IPS DF 4.7 (cell line): Measurements from ENCODE around the gene PDCD2.
"Not testable (repeated sequence)": the region's sequence is repeated elsewhere in the genome, so short reads cannot be mapped to it uniquely, and the experiment has no call there.

ENCODE experiments used
- DNase-seq: peaks from one replicate; pipeline ENCODE4 v3.0.0-alpha.2; 2013; ENCODE audit warnings: low spot score; ENCODE audit errors: extremely low read depth

PDCD2 gene

GRCh38 chr6:170584181-170584953, at the start of gene PDCD2:
TSS of gene PDCD2 (minus strand) at chr6:170584637. CDS start at chr6:170584581, 56 bp downstream.
- peak; percentile 62 for DNase-seq

DNA sequence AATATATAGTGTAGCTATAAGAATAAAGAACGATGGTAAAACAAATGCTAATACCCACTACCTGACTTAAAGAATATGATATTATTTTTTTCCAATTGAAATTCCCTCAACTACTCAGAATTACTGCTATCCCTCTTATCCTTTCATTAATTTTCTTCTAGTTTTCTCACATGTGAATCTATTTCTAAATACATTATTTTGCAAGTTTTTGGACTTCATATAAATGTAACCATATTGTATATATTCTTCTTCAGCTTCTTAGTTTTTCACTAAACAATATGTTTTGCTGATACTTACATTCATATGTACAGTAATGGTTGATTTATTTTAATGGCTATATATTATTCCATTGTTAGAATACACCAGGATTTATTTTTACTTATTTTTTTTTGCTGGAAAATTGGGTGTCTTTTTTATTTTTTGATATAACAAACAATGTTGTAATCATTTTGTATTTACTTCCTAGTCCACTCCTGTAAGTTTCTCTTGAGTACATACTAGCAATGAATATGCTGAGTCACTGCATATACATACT, 31.6 kb upstream of the PDCD2 start:
- DNase-seq: not testable (repeated sequence)

- DNase-seq: not testable (repeated sequence)
These were observed 27.9 kb upstream of the PDCD2 start for GRCh38 chr6:170612256-170612804.

DNA sequence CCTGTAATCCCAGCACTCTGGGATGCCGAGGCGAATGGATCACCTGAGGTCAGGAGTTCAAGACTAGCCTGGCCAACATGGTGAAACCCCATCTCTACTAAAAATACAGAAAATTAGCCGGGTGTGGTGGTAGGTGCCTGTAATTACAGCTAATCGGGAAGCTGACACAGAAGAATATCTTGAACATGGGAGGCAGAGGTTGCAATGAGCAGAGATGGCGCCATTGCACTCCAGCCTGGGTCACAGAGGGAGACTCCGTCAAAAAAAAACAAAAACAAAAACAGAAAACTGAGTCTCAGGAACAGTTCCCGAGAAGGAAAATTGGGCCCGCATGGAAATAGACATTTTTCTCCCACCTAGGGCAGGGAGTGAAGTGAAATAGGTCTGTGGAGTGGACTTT, 24.8 kb upstream of the PDCD2 start:
- DNase-seq: not testable (repeated sequence)

DNA sequence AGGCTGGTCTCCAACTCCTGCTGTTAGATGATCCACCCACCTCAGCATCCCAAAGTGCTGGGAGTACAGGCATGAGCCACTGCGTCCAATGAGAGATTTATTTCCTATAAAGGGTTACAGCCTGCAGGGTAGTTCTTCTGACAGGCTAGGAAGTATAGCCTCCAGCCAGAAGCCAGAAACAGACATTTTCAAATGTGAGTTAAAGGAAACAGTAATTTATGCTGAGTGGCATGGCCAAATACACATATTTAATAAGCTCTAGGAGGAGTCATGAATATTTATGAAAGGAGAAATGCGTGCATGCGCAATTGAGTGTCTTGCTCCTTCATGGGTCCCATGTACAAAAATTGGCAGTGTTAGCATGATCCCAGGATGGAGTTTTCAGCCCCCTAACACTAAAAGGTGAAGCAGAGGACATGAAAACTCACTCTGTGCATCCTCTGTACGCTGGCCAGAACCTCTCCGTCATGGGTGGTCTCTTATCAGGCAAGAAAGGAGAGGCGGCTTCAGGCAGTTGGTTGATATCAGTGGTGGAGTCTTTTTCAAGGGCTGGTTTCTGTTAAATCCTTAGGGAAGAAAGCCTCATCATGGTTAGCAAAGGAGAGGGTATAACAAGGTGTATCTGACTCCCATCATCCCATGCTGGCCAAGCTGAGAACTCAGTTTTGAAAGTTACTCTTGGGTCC, 21.3 kb upstream of the PDCD2 start:
- no peak for DNase-seq

GRCh38 chr6:170597278-170597677, 12.8 kb upstream of the PDCD2 start:
- no peak for DNase-seq

DNA sequence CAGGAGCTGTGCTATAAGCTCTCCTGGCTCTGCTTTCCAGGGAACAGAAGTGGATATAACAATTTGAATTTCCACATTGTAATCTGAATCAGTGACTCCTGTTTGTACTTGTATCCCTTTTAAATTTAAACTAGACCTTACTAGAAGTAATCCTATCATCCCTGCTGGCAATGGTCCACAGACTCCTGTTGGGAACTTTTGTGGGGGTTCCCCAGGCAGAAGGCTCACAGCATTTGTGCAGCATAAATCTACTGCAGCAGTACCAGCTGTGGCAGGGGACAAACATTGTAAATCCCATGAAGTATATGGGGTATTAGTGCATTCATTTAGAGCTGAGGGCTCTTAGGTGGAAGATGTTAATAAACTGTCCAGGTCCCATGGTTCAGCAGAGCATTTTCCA, 12.0 kb upstream of the PDCD2 start:
- DNase-seq: no peak

GRCh38 chr6:170590725-170591124, 6.3 kb upstream of the PDCD2 start:
- DNase-seq: no peak

DNA sequence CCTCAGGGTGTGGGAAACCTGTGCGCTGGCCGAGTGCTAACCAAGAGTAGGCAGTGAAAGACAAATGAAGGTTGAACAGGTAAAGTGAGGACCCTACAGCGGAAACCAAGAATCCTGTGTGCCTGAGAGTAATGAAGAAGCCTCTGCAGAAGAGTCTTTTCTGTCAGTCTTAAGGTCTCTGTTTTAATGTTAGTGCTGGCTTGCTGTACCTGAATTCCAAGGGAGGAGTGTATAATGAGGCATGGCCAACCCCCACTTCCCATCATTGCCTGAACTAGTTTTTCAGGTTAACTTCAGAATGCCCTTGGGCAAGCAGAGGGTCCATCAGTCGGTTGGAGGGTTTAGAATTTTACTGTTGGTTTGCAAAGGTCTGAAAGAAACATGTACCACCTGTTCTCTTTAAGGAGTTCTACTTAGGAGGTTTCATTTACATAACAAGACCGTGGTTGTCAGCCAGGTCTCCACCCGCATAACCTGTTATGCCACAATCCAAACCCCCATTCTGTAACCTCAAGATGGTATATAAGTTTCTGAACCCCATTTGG, 589 bp upstream of the PDCD2 start:
- no peak for DNase-seq

GRCh38 chr6:170583756-170584180, 669 bp downstream of the PDCD2 start:
- DNase-seq: no peak

GRCh38 chr6:170578909-170579308, 5.5 kb downstream of the PDCD2 start:
- DNase-seq: no peak

- no peak for DNase-seq
These were observed 9.2 kb downstream of the PDCD2 start for GRCh38 chr6:170575250-170575649.

DNA sequence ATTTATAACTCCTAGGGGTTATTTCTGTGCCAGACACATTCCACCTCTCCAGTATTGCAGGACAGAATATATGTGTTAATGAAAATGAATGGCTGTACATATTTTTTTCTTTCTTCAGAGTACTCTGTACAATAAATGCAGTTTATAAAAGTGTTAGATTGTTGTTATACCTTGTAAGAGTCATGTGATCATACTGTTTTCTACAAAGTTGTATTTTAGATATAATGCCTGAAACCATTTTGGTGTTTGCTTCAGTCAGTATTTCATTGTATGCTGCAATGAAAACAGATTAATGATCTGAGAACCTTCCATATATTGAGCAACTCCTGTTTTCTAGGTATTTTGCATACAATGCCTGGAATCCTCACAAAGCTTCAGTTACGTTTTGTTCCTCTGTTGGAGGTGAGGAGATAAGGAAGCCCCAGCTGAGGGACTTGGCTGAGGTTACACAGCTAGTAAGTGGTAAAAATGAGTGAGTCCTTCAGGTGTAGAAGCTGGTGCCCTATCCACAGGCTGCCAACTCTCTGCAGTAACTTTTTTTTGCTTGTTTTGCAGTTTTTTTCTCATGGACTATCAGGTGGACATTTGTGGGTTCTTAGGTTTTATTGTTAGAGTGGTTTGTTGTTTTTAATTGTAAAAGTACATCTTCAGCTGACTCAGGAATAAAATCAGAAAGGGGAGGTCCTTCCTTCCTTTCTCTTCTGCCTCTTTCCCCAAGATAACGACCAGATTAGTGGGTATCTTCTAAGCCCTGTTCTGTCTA, 11.6 kb downstream of the PDCD2 start:
- no peak for DNase-seq

DNA sequence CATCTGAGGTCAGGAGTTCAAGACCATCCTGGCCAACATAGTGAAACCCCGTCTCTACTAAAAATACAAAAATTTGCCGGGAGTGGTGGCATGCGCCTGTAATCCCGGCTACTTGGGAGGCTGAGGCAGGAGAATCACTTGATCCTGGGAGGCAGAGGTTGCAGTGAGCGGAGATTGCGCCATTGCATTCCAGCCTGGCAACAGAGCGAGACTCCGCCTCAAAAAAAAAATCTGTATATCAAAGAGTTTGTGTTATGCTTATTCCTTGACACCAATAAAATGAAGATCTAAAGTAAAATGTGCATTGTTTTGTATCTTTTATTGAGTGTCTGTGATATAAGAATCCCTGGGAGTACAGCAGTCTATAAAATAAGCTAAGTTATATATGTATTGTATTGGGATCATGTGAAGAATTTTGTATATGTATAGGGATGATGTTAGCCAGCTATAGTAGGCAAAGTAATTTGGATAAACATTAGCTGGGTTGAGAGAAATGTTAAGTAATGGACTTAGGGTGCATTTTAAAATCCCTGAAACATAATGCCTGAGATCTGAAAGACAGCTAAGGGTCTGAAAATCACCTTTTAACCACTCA, 19.4 kb downstream of the PDCD2 start:
- DNase-seq: no peak

- no peak for DNase-seq
These were observed 22.9 kb downstream of the PDCD2 start for GRCh38 chr6:170561555-170561954.

DNA sequence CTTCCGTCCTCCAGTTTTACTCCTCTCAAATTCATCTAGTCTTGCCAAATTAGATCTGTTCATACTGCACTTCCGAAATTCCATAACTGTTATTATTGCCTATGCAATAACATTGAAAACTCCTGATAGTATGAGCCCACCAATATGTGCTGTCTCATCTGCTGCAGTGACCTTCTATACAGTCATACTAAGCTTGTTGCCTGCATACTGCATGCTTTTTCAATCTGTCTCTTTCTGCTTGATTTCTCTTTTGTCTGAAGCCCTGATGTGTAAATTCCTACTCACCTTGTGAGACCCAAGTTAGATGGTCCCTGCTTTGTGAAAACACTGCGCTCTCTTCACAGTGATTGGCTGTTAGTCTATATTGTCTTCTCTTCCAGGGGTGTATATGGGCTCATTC, 29.1 kb downstream of the PDCD2 start:
- no peak for DNase-seq

DNA sequence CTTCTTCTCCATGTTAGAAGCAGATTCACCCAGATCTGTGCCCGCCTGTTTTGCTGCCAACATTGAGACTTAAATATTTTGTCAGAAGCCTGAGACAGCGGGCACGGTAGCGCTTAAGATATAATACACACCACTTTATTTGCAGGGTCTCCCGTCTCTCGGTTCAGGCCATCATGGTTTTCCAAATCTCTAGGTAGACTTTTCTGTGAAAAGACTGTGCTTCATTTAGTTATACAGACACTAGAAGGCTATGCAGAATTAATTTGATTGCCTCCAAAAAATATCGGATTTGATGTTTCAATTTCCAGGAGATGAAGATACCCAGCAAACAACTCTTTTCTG, 29.7 kb downstream of the PDCD2 start:
- no peak for DNase-seq

DNA sequence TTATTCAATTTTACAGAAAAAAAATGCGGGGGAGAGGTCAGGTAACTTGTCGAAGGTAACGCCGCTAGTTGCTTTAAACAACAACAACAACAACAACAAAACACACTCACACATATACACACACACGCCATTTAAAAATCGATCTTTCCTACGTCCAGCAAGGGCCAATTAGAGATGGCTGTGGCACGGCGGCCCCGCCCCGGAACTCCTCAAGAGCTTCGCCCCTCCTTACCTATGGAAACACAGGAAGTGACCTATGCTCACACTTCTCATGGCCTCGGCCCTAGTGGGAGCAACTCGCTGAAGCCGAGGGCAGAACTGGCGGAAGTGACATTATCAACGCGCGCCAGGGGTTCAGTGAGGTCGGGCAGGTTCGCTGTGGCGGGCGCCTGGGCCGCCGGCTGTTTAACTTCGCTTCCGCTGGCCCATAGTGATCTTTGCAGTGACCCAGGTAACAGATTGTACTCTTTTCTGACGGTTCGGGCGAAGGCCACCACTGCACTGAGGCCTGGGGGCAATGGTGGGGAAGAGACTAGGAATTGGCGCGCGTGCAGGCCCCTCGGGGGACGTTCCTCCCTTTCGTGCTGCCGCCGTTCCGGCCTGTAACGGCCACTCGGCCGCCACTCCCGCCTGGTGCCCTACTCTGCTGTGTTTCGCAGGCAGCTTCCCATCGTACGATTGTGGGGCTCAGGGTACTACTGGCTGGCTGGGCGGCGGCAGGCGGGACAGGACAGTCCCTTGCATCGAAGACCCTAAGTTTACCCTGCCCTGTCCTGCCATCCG, 30.2 kb downstream of the PDCD2 start, which contains the start of gene TBP:
TSS of gene TBP (plus strand) at position 357 of the 783 bp plus-strand sequence. CDS start 2,661 bp downstream, outside the sequence.
- peak; percentile 92 for DNase-seq

DNA sequence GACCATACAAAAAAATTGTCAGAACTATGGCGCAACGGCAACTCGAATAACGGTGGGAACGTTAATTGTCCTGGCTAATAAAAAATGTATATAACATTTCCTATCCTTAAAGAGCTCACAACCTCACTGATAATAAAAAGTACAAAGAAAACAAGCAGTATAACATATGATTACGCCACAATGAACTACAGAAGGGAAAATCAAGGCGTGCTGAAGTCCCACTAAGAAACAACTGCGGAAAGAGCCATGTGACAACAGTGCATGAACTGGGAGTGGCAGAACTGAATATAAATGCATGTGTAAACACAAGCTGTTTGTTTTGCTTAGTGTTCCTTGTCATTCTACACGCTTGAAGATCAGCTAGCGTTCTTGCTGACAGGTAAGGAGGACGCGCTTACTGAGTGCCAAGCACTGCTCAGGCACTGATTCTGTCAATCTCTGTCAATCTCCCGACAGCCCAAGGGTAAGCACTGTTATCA, 30.9 kb downstream of the PDCD2 start:
- DNase-seq: no peak
